Measurements from ENCODE around the gene TUBGCP2. TPM values are rescaled to one million over a fixed set of nuclear protein-coding genes. Genes with fewer than 3 reads are reported as not detected.

TUBGCP2 gene
- polyA plus RNA-seq, 3 donors, result 25.9 to 78.6 (median 39.3) TPM

- H3K4me1 Mint-ChIP-seq, result no peaks in the 10 kb centered on the region
- TF ChIP-seq, protein P1, sequence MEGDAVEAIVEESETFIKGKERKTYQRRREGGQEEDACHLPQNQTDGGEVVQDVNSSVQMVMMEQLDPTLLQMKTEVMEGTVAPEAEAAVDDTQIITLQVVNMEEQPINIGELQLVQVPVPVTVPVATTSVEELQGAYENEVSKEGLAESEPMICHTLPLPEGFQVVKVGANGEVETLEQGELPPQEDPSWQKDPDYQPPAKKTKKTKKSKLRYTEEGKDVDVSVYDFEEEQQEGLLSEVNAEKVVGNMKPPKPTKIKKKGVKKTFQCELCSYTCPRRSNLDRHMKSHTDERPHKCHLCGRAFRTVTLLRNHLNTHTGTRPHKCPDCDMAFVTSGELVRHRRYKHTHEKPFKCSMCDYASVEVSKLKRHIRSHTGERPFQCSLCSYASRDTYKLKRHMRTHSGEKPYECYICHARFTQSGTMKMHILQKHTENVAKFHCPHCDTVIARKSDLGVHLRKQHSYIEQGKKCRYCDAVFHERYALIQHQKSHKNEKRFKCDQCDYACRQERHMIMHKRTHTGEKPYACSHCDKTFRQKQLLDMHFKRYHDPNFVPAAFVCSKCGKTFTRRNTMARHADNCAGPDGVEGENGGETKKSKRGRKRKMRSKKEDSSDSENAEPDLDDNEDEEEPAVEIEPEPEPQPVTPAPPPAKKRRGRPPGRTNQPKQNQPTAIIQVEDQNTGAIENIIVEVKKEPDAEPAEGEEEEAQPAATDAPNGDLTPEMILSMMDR (IDR thresholded peaks at IDR 0.05), result no peak
- Histone ChIP-seq H3K4me1 (ENCODE audit: control insufficient read depth in 1 of 2, insufficient read depth in 2 of 2, low read length in 2 of 2) (no peaks in the 10 kb centered on the region), H3K79me2 (ENCODE audit: insufficient read depth, low read length) (no peaks in the 10 kb centered on the region), H4K20me1 (ENCODE audit: insufficient read depth, low read length) (peaks cover 12% of the 10 kb centered on the region), H3K36me3 (replicated peaks in 1 of 2; ENCODE audit: control insufficient read depth in 1 of 2, insufficient read depth in 2 of 2, low read length in 2 of 2) (no peaks in the 10 kb centered on the region), H3K4me3 (replicated peaks in 1 of 3; ENCODE audit: low read depth in 2 of 3, low read length in 3 of 3) (no peak overlapping the region), H2AFZ (ENCODE audit: insufficient read depth, low read depth, low read length, poor library complexity, severe bottlenecking) (no peak overlapping the region), H3K9me3 (replicated peaks in 1 of 2; ENCODE audit: control insufficient read depth in 1 of 2, insufficient read depth in 1 of 2, low read length in 2 of 2) (peaks cover 0 to 3% of the 10 kb centered on the region in 2 donors), H3K9ac (ENCODE audit: insufficient read depth, low read length, poor library complexity, severe bottlenecking) (no peak overlapping the region), H3K4me2 (replicated peaks; ENCODE audit: extremely low read depth, low read length, poor library complexity, severe bottlenecking) (no peak overlapping the region), H3K27me3 (ENCODE audit: control insufficient read depth in 2 of 2, insufficient read depth in 2 of 2, low read length in 2 of 2) (peaks cover 0 to 14% of the 10 kb centered on the region in 2 donors), H3K27ac (ENCODE audit: low read depth in 1 of 2, low read length in 2 of 2) (no peak overlapping the region)
- intact Hi-C loops (cut with micrococcal nuclease), result no loop called here
- H3K9me3 Mint-ChIP-seq, result peaks cover 0 to 3% (median 0%) of the 10 kb centered on the region in 7 donors
- H3K27me3 Mint-ChIP-seq (ENCODE audit: low read depth in 3 of 3), result peaks cover 8 to 40% (median 18%) of the 10 kb centered on the region in 3 donors
- no peak overlapping the region for H3K27ac Mint-ChIP-seq
- WGBS (ENCODE audit: insufficient coverage), result 79% methylated on average over 3 of the region's 9 CpGs
- no peak overlapping the region for H3K4me3 Mint-ChIP-seq
- peaks cover 0 to 2% of the 10 kb centered on the region in 2 donors for H3K36me3 Mint-ChIP-seq
- no peak for DNase-seq
Measured at GRCh38 chr10:133349577-133350011, 40.9 kb upstream of the TUBGCP2 start.

DNA sequence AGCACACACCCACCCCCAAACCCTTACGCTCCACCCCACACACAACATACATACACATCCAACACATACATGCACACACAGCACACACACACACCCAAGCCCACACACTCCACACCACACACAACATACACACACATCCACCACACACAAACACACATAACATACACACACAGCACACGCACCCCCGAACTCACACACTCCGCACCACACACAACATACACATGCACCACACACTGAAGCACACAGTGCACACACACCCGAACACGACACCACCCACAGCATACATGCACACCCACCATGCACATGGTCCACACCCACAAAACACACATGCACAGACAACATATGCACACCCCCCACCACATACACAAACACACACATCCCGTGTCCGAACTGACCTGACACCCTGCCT, 40.5 kb upstream of the TUBGCP2 start:
- intact Hi-C loops (cut with micrococcal nuclease), result no loop called here
- Histone ChIP-seq H3K4me1 (ENCODE audit: control insufficient read depth in 1 of 2, insufficient read depth in 2 of 2, low read length in 2 of 2) (no peaks in the 10 kb centered on the region), H3K4me3 (replicated peaks in 1 of 3; ENCODE audit: low read depth in 2 of 3, low read length in 3 of 3) (no peak overlapping the region), H3K27me3 (ENCODE audit: control insufficient read depth in 2 of 2, insufficient read depth in 2 of 2, low read length in 2 of 2) (peaks cover 0 to 14% of the 10 kb centered on the region in 2 donors), H4K20me1 (ENCODE audit: insufficient read depth, low read length) (peaks cover 8% of the 10 kb centered on the region), H2AFZ (ENCODE audit: insufficient read depth, low read depth, low read length, poor library complexity, severe bottlenecking) (no peak overlapping the region), H3K9ac (ENCODE audit: insufficient read depth, low read length, poor library complexity, severe bottlenecking) (no peak overlapping the region), H3K79me2 (ENCODE audit: insufficient read depth, low read length) (no peaks in the 10 kb centered on the region), H3K27ac (ENCODE audit: low read depth in 1 of 2, low read length in 2 of 2) (no peak overlapping the region), H3K36me3 (replicated peaks in 1 of 2; ENCODE audit: control insufficient read depth in 1 of 2, insufficient read depth in 2 of 2, low read length in 2 of 2) (no peaks in the 10 kb centered on the region), H3K9me3 (replicated peaks in 1 of 2; ENCODE audit: control insufficient read depth in 1 of 2, insufficient read depth in 1 of 2, low read length in 2 of 2) (peaks cover 0 to 3% of the 10 kb centered on the region in 2 donors), H3K4me2 (replicated peaks; ENCODE audit: extremely low read depth, low read length, poor library complexity, severe bottlenecking) (no peak overlapping the region)
- H3K4me1 Mint-ChIP-seq, result no peaks in the 10 kb centered on the region
- TF ChIP-seq, protein P1 (IDR thresholded peaks at IDR 0.05), result no peak
- 93% methylated on average over 8 of the region's 8 CpGs for WGBS (ENCODE audit: insufficient coverage)
- no peaks in the 10 kb centered on the region for H3K36me3 Mint-ChIP-seq
- no peak for DNase-seq
- peaks cover 12 to 43% (median 19%) of the 10 kb centered on the region in 3 donors for H3K27me3 Mint-ChIP-seq (ENCODE audit: low read depth in 3 of 3)
- peaks cover 0 to 3% (median 0%) of the 10 kb centered on the region in 7 donors for H3K9me3 Mint-ChIP-seq
- no peak overlapping the region for H3K27ac Mint-ChIP-seq
- peak overlapping the region in 1 of 2 donors; percentile 3 for H3K4me3 Mint-ChIP-seq

All from CD14-positive monocyte (primary cell).